Panc1 (cell line): Measurements from ENCODE around the gene IFT27. TPM values are rescaled to one million over a fixed set of nuclear protein-coding genes. Genes with fewer than 3 reads are reported as not detected.

Experiments used
- ATAC-seq: fragments of 200-7000 bp; cut with Tn5 transposase; 2 replicates; pipeline ENCODE4 v1.9.1; 2020; ENCODE audit warnings: mild to moderate bottlenecking, moderate library complexity
- BruUV-seq: library from RNA; stranded (reverse); fragments of 400-500 nt; replicated peaks from 2 replicates; lab custom pipeline; 2021; lab: Mats Ljungman, UMichigan
- CTCF ChIA-PET: fragments of 300-600 bp; sonication (Branson Sonifier 250); formaldehyde crosslinking; loops from one replicate; lab custom pipeline; 2022; ENCODE audit warnings: antibody characterized with exemption; lab: Charles Lee
- POLR2A ChIA-PET: fragments of 300-600 bp; sonication (Branson Sonifier 250); formaldehyde crosslinking; loops from one replicate; lab custom pipeline; 2022; ENCODE audit warnings: antibody characterized with exemption; lab: Charles Lee
- DNase-seq: peaks from one replicate; pipeline ENCODE4 v3.0.0-alpha.2; 2010; ENCODE audit warnings: low read depth, low spot score
- H3K27ac ChIP-seq: 2 replicates; pipeline ENCODE4 v1.5.1; 2011; ENCODE audit warnings: mild to moderate bottlenecking, low read length, inconsistent platforms
- H3K27me3 ChIP-seq: fragments of 200-500 bp; sonication (Bioruptor generic); 2 replicates; pipeline ENCODE4 v1.6.0; 2014; ENCODE audit warnings: low read length, inconsistent platforms; ENCODE audit not compliant: control insufficient read depth, insufficient read depth
- H3K36me3 ChIP-seq: fragments of 200-500 bp; sonication (Bioruptor generic); 2 replicates; pipeline ENCODE4 v1.5.1; 2014; ENCODE audit warnings: inconsistent platforms, mild to moderate bottlenecking, low read length, moderate library complexity; ENCODE audit not compliant: control insufficient read depth, insufficient read depth
- H3K4me1 ChIP-seq: 2 replicates; pipeline ENCODE4 v1.5.1; 2011; ENCODE audit warnings: inconsistent platforms, mild to moderate bottlenecking, low read length, moderate library complexity; ENCODE audit not compliant: control insufficient read depth, insufficient read depth
- H3K4me3 ChIP-seq, 2 experiments: 2 replicates each; pipeline ENCODE4 v1.5.1; 2011 to 2012; ENCODE audit warnings: low read depth in 2 of 2, low read length in 2 of 2, mild to moderate bottlenecking in 2 of 2, inconsistent platforms in 1 of 2, moderate library complexity in 1 of 2
- H3K9me3 ChIP-seq: fragments of 200-500 bp; sonication (Bioruptor generic); 2 replicates; pipeline ENCODE4 v1.5.1; 2014; ENCODE audit warnings: low read depth, mild to moderate bottlenecking, inconsistent platforms, low read length, moderate library complexity; ENCODE audit not compliant: control insufficient read depth, insufficient read depth
- POLR2AphosphoS5 ChIP-seq: IDR thresholded peaks from 2 replicates; pipeline ENCODE4 v1.6.1; 2012; ENCODE audit warnings: mild to moderate bottlenecking, low read depth, low read length, moderate library complexity
- SIN3A ChIP-seq: IDR thresholded peaks from 2 replicates; pipeline ENCODE4 v1.6.1; 2012; ENCODE audit warnings: low read depth, mild to moderate bottlenecking, low read length, moderate library complexity, borderline replicate concordance; ENCODE audit not compliant: insufficient read depth
- TCF7L2 ChIP-seq: IDR thresholded peaks from 2 replicates; pipeline ENCODE4 v1.6.1; 2011; ENCODE audit warnings: mild to moderate bottlenecking, low read depth, low read length, inconsistent platforms
- in situ Hi-C: cut with HindIII; loops from 2 replicates; pipeline ENCODE4 v1.10.0; 2016; ENCODE audit warnings: low sequenced_read_pairs, low pct_unique_long_range_greater_than_20kb
- intact Hi-C: fragments of 100-400 bp; cut with micrococcal nuclease; formaldehyde crosslinking; loops from one replicate; pipeline ENCODE4 v1.10.0; 2022; ENCODE audit not compliant: unreplicated experiment
- total RNA-seq: library from RNA; stranded (reverse); gene quantifications from one replicate; pipeline ENCODE4 v1.2.1, GENCODE V29; 2021; ENCODE audit not compliant: unreplicated experiment
- TF ChIP-seq, protein P1 (sequence below), 2 experiments: IDR thresholded peaks; 2 replicates each; pipeline ENCODE4 v1.6.1; 2011 to 2012; ENCODE audit warnings: low read depth in 2 of 2, control low read depth in 1 of 2, low read length in 1 of 2, mild to moderate bottlenecking in 1 of 2, moderate library complexity in 1 of 2; ENCODE audit not compliant: insufficient read depth in 1 of 2
- TF ChIP-seq, protein P2 (sequence below): fragments of 450-650 bp; IDR thresholded peaks from 2 replicates; pipeline ENCODE4 v1.5.1; 2017; ENCODE audit warnings: mild to moderate bottlenecking

IFT27 gene
- total RNA-seq, 1 experiment from 2014 or later: 44.4 TPM

DNA sequence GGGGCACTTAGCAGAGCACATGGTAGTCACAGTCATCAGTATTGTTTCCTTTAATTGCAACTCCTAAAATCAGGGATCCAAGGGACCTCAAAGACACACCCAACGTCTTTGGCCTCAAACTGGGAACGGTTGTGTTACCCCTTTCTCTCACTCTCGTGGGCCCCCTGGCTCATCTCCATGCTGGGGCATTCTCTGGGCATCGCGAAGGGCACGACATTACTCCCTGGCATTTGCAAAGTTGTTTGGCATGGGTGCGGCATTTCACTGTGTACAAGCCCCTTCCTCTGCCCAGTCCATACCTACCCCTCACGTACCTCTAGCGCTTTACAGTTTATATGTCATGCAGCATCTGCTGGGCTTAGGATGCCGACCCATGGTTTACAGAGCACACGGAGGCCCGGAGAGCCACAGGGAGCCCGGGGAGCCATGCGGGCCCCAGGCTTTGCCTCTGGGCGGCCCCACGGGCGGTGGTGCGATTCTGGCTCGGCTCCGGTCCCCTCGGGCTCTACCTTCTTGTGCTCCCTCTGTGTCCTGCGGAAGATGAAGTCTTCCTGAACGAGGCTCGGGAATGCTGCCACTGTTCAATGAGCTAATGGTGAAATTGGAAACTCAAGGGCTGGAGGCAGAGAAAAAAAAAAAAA lies 50.4 kb downstream of the IFT27 start:
- in situ Hi-C loops: no loop called here

DNA sequence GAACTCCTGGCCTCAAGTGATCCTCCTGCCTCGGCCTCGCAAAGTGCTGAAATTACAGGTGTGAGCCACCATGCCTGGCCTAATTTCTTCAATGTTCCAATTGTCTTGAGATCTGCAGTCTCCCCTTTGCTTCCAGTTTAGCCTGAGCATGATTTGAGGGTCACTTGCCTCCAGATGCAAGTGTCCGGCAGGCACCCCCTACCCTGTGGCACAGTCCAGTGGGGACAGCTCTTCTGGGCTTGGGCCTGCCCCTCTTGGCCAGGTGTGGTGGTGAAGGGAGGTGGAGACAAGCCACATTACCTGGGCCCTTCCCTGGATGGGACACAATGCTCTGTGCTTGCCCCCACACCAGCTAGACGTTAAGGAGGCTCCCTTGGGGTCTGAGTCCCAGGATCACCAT lies 51.1 kb downstream of the IFT27 start:
- CTCF ChIA-PET: no interaction called here
- Histone ChIP-seq H3K4me3 (no peak overlapping the region), H3K36me3 (no peaks in the 10 kb centered on the region), H3K4me1 (no peaks in the 10 kb centered on the region), H3K9me3 (no peaks in the 10 kb centered on the region), H3K27me3 (no peaks in the 10 kb centered on the region), H3K27ac (no peak overlapping the region)
- DNase-seq (no peak), ATAC-seq (no peak)
- POLR2A ChIA-PET: no interaction called here
- no TSS peak for BruUV-seq
- intact Hi-C loops (no loop called here), in situ Hi-C loops (no loop called here)
- TF ChIP-seq POLR2AphosphoS5: no peak
- no peak for TF ChIP-seq SIN3A
- no peak for TF ChIP-seq TCF7L2
- TF ChIP-seq, protein P1, sequence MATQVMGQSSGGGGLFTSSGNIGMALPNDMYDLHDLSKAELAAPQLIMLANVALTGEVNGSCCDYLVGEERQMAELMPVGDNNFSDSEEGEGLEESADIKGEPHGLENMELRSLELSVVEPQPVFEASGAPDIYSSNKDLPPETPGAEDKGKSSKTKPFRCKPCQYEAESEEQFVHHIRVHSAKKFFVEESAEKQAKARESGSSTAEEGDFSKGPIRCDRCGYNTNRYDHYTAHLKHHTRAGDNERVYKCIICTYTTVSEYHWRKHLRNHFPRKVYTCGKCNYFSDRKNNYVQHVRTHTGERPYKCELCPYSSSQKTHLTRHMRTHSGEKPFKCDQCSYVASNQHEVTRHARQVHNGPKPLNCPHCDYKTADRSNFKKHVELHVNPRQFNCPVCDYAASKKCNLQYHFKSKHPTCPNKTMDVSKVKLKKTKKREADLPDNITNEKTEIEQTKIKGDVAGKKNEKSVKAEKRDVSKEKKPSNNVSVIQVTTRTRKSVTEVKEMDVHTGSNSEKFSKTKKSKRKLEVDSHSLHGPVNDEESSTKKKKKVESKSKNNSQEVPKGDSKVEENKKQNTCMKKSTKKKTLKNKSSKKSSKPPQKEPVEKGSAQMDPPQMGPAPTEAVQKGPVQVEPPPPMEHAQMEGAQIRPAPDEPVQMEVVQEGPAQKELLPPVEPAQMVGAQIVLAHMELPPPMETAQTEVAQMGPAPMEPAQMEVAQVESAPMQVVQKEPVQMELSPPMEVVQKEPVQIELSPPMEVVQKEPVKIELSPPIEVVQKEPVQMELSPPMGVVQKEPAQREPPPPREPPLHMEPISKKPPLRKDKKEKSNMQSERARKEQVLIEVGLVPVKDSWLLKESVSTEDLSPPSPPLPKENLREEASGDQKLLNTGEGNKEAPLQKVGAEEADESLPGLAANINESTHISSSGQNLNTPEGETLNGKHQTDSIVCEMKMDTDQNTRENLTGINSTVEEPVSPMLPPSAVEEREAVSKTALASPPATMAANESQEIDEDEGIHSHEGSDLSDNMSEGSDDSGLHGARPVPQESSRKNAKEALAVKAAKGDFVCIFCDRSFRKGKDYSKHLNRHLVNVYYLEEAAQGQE (IDR thresholded peaks at IDR 0.05; ENCODE audit: insufficient read depth in 1 of 2, low read depth in 2 of 2, low read length in 1 of 2): no peak
- TF ChIP-seq, protein P2, sequence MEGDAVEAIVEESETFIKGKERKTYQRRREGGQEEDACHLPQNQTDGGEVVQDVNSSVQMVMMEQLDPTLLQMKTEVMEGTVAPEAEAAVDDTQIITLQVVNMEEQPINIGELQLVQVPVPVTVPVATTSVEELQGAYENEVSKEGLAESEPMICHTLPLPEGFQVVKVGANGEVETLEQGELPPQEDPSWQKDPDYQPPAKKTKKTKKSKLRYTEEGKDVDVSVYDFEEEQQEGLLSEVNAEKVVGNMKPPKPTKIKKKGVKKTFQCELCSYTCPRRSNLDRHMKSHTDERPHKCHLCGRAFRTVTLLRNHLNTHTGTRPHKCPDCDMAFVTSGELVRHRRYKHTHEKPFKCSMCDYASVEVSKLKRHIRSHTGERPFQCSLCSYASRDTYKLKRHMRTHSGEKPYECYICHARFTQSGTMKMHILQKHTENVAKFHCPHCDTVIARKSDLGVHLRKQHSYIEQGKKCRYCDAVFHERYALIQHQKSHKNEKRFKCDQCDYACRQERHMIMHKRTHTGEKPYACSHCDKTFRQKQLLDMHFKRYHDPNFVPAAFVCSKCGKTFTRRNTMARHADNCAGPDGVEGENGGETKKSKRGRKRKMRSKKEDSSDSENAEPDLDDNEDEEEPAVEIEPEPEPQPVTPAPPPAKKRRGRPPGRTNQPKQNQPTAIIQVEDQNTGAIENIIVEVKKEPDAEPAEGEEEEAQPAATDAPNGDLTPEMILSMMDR: no peak

More for the DNA sequence above, 50.4 kb downstream of the IFT27 start:
- DNase-seq (no peak), ATAC-seq (no peak)
- no peak overlapping the region for H3K27ac ChIP-seq
- H3K9me3 ChIP-seq: no peaks in the 10 kb centered on the region
- TF ChIP-seq, protein P1 (IDR thresholded peaks at IDR 0.05; ENCODE audit: insufficient read depth in 1 of 2, low read depth in 2 of 2, low read length in 1 of 2): no peak
- TF ChIP-seq SIN3A (no peak), POLR2AphosphoS5 (no peak), TCF7L2 (no peak)
- TF ChIP-seq, protein P2: no peak
- POLR2A ChIA-PET: interaction anchor here (0.6 to 0.7 kb wide), 4 partner anchors 97 to 1469 kb away, joined by 3 to 6 read pairs (median 4); no protein-coding TSS in a partner anchor
- no peaks in the 10 kb centered on the region for H3K4me1 ChIP-seq
- no peaks in the 10 kb centered on the region for H3K27me3 ChIP-seq
- H3K36me3 ChIP-seq: no peaks in the 10 kb centered on the region
- no TSS peak for BruUV-seq
- intact Hi-C loops: no loop called here
- CTCF ChIA-PET: no interaction called here
- no peak overlapping the region for H3K4me3 ChIP-seq
